HepG2 (cell line): ENCODE results near the gene SEC61B.

Experiments
- BRCA1 ChIP-seq: sonication (generic); formaldehyde crosslinking; IDR thresholded peaks from 2 replicates; pipeline ENCODE4 v1.4.0; 2020; ENCODE audit warnings: missing genetic modification reagents
- CTCF ChIP-seq: sonication (generic); formaldehyde crosslinking; IDR thresholded peaks from 2 replicates; pipeline ENCODE4 v1.5.0; 2020; ENCODE audit warnings: mild to moderate bottlenecking, missing genetic modification reagents, moderate library complexity
- EED ChIP-seq: sonication (generic); formaldehyde crosslinking; IDR thresholded peaks from 2 replicates; pipeline ENCODE4 v1.5.0; 2020; ENCODE audit warnings: mild to moderate bottlenecking, missing genetic modification reagents
- EZH2 ChIP-seq: conservative IDR thresholded peaks from 2 replicates; pipeline ENCODE4 v1.6.1; 2012; ENCODE audit warnings: mild to moderate bottlenecking, low read depth, low read length, moderate library complexity
- NCOA1 ChIP-seq: sonication (generic); formaldehyde crosslinking; IDR thresholded peaks from 2 replicates; pipeline ENCODE4 v1.9.0; 2021; ENCODE audit warnings: missing genetic modification reagents
- SP4 ChIP-seq: sonication (generic); formaldehyde crosslinking; IDR thresholded peaks from 2 replicates; pipeline ENCODE4 v1.8.1; 2023; ENCODE audit warnings: mild to moderate bottlenecking, missing genetic modification reagents
- ZNF850 ChIP-seq: sonication (generic); formaldehyde crosslinking; conservative IDR thresholded peaks from 2 replicates; pipeline ENCODE4 v1.9.0; 2021; ENCODE audit warnings: mild to moderate bottlenecking, missing genetic modification reagents
- TF ChIP-seq, protein P1 (sequence below): sonication (generic); formaldehyde crosslinking; IDR thresholded peaks from 2 replicates; pipeline ENCODE4 v1.4.0; 2020; ENCODE audit warnings: missing genetic modification reagents

DNA sequence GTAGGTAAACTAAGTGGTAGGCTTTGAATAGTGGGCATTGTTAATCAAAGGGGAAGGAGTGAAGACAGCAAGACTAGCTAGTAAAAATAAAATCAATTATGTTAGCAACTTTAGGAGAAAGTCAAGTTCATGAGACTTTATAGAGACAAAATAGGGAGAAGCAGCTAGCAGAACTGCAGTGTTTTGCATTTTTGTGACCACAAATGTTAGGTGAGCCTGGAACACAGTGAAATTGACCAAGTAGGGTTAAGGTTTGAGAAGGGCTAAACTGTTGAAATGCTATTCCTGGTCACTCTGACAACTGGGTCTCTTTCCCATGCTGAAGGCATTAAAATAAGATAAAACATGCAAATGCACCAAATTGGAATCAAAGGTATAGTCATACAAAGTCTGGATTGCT lies 13.0 kb downstream of the SEC61B start:
- no peak for TF ChIP-seq SP4 (CRISPR knock-in tag)
- no peak for TF ChIP-seq EZH2
- no peak for TF ChIP-seq ZNF850 (CRISPR knock-in tag)
- no peak for TF ChIP-seq EED (CRISPR knock-in tag)
- TF ChIP-seq CTCF (CRISPR knock-in tag) = no peak
- no peak for TF ChIP-seq NCOA1 (CRISPR knock-in tag)
- TF ChIP-seq, protein P1, sequence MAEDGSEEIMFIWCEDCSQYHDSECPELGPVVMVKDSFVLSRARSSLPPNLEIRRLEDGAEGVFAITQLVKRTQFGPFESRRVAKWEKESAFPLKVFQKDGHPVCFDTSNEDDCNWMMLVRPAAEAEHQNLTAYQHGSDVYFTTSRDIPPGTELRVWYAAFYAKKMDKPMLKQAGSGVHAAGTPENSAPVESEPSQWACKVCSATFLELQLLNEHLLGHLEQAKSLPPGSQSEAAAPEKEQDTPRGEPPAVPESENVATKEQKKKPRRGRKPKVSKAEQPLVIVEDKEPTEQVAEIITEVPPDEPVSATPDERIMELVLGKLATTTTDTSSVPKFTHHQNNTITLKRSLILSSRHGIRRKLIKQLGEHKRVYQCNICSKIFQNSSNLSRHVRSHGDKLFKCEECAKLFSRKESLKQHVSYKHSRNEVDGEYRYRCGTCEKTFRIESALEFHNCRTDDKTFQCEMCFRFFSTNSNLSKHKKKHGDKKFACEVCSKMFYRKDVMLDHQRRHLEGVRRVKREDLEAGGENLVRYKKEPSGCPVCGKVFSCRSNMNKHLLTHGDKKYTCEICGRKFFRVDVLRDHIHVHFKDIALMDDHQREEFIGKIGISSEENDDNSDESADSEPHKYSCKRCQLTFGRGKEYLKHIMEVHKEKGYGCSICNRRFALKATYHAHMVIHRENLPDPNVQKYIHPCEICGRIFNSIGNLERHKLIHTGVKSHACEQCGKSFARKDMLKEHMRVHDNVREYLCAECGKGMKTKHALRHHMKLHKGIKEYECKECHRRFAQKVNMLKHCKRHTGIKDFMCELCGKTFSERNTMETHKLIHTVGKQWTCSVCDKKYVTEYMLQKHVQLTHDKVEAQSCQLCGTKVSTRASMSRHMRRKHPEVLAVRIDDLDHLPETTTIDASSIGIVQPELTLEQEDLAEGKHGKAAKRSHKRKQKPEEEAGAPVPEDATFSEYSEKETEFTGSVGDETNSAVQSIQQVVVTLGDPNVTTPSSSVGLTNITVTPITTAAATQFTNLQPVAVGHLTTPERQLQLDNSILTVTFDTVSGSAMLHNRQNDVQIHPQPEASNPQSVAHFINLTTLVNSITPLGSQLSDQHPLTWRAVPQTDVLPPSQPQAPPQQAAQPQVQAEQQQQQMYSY (CRISPR knock-in tag) = no peak
- TF ChIP-seq BRCA1 (CRISPR knock-in tag) = no peak
